ENCODE results near the gene EDEM3.

The EDEM3 gene

DNA sequence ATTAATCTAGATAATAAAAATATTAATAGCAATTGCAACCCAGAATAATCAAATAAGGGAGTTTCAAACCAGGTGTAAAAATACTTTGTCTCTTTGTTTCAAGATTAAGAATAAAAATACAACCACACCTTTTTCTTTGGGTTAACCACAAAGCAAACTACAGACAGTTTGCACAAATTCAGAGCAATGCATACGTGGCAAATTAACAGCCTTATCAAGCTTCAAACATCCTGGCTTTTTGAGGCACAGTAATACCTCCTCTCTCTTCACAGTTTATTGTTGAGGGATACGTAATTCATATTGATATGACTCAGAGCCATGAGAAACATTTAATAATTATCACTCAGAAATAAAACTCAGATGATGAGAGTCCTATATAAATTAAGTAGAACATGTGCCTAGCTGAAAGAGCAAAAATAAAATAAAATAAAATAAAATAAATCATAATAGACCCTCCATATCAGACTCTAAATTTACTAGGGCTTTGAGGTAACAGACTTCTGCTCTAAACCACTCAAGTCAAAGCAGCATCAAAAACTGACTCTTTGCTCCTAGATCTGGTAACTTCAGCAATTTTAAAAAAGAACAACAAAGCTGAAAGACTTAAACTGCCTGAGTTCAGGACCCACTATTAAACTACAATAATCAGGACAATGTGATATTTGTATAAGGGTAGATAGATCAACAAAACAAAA lies 11.4 kb downstream of the EDEM3 start:
- DNase-seq (ENCODE audit: extremely low read depth in 1 of 2, low read depth in 1 of 2) = no peak

- DNase-seq (ENCODE audit: extremely low read depth in 1 of 2, low read depth in 1 of 2) = no peak
These were observed 14.3 kb downstream of the EDEM3 start for GRCh38 chr1:184740344-184740743.

DNA sequence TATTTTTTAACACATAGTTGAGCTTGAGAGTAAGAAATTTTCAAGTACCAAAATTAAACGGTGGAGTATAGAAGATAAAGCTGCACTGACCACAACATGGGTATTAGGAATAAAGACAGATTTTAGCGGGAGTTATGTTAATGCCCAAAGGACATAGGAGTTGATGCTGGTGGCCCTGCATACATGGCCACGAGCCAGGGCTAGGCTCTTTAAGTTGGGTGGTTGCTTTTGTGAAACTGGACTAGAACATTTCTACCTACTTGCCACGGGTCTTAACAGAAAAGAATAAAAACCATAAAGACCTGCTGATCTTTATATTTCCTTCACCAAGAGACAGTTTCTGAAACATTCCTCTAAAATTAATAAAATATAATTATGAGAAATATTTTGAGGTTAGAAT lies 14.9 kb downstream of the EDEM3 start:
- no peak for DNase-seq (ENCODE audit: extremely low read depth in 1 of 2, low read depth in 1 of 2)

- DNase-seq (ENCODE audit: extremely low read depth in 1 of 2, low read depth in 1 of 2) = no peak
These were observed 15.6 kb downstream of the EDEM3 start for GRCh38 chr1:184739070-184739469.

GRCh38 chr1:184734980-184735379 lies 19.7 kb downstream of the EDEM3 start:
- DNase-seq (ENCODE audit: extremely low read depth in 1 of 2, low read depth in 1 of 2) = no peak

- DNase-seq (ENCODE audit: extremely low read depth in 1 of 2, low read depth in 1 of 2) = no peak
These were observed 29.8 kb downstream of the EDEM3 start for GRCh38 chr1:184724843-184725242.

DNA sequence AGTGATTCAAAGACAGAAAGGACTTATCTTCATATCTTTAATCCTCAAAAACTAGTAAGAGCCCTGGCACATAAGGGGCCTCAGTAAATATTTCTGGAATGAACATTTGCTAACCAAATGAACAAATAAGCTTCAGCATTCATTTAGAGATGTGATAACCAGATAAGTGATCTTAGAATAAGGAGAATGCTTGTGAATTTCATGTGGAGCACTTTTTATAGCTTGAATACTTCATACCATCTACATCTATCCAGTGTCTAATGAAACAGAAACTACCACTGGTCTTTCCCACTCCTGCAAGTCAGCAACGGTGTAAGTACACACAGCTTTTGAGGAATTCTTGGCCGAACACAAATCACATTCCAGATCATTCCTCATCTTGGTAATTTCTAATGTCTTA lies 38.5 kb downstream of the EDEM3 start:
- no peak for DNase-seq (ENCODE audit: extremely low read depth in 1 of 2, low read depth in 1 of 2)

- no peak for DNase-seq (ENCODE audit: extremely low read depth in 1 of 2, low read depth in 1 of 2)
These were observed 45.2 kb downstream of the EDEM3 start for GRCh38 chr1:184709418-184709817.

GRCh38 chr1:184708084-184708676 lies 46.5 kb downstream of the EDEM3 start:
- DNase-seq (ENCODE audit: extremely low read depth in 1 of 2, low read depth in 1 of 2) = no peak

DNA sequence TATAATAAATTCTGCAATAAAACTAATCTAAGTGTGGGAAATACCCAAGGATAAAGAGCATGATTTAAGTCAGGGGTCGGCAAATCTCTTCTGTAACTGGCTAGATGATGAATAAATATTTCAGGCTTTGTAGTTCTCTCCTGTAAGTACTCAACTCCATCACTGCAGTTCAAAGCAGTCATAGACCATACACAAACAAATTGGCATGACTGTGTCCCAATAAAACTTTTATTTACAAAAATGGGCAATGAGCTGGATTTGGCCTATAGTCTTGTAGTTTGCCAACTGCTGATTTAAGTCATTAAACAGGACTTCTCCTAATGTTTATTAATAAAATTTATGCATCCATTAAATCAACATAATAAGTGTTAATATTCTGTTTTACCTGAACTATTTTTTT lies 49.4 kb downstream of the EDEM3 start:
- no peak for DNase-seq (ENCODE audit: extremely low read depth in 1 of 2, low read depth in 1 of 2)

GRCh38 chr1:184701816-184702215 lies 52.8 kb downstream of the EDEM3 start:
- no peak for DNase-seq (ENCODE audit: extremely low read depth in 1 of 2, low read depth in 1 of 2)

- DNase-seq (ENCODE audit: extremely low read depth in 1 of 2, low read depth in 1 of 2) = no peak
These were observed 55.7 kb downstream of the EDEM3 start for GRCh38 chr1:184698969-184699368.

DNA sequence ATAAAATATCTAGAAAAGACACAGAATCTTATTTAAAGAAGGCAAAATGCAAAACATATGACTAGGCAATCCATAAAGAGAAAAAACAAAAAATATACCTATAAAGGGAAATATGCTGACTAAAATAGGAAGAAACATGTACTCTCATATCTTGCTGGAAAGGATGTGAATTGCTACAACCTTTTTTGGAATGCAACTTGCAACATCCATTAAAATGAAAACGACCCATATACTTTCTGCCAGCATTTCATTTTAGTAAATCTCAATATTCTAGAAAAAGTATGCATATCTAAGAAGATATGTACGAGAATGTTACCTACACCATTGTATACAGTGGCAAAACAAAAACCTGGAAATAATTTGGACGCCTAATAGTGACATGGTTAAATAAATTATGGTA lies 56.6 kb downstream of the EDEM3 start:
- DNase-seq (ENCODE audit: extremely low read depth in 1 of 2, low read depth in 1 of 2) = no peak

DNA sequence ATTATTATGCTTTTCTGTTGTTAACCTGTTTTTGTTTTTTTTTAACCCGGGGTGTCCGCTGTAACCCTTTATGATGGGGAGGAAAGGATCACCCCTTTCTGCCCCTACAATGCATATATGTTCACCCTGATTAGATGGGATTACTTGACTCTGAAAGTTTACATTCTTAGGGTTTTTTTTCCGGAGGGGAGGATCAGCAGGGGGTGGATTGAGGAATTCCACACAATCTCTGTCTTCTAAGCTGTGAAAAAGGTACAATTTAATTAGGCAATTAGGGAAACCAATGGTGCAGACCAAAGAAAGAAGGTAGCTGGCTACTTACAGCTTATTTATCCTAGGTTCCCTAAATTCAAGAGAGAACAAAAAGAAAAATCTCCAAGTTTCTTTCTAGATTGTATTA lies 58.3 kb downstream of the EDEM3 start:
- no peak for DNase-seq (ENCODE audit: extremely low read depth in 1 of 2, low read depth in 1 of 2)

GRCh38 chr1:184695023-184695422 lies 59.6 kb downstream of the EDEM3 start:
- DNase-seq (ENCODE audit: extremely low read depth in 1 of 2, low read depth in 1 of 2) = no peak

GRCh38 chr1:184693011-184693410 lies 61.6 kb downstream of the EDEM3 start:
- DNase-seq (ENCODE audit: extremely low read depth in 1 of 2, low read depth in 1 of 2) = no peak

GRCh38 chr1:184691719-184692324 lies 62.8 kb downstream of the EDEM3 start:
- no peak for DNase-seq (ENCODE audit: extremely low read depth in 1 of 2, low read depth in 1 of 2)

- no peak for DNase-seq (ENCODE audit: extremely low read depth in 1 of 2, low read depth in 1 of 2)
These were observed 68.1 kb downstream of the EDEM3 start for GRCh38 chr1:184686540-184686939.

DNA sequence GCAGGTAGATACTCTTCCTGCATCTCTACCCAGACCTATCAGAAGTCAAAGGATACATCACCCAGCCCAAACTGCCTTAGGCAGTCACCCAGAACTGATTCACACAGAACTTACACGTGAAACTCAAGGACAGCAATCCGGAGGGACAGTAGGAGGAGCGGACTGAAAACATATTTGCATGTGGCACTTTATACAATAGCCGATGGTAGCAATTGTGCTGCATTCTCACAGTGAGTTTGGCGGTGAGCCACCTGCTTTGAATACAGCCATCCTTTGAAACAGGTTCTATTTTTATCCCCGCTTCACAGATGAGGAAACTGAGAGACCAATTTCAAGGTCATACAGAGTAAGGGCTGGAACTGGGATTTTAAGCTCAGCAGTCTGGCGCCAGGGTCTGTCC lies 69.5 kb downstream of the EDEM3 start:
- DNase-seq (ENCODE audit: extremely low read depth in 1 of 2, low read depth in 1 of 2) = no peak

- no peak for DNase-seq (ENCODE audit: extremely low read depth in 1 of 2, low read depth in 1 of 2)
These were observed 70.2 kb downstream of the EDEM3 start for GRCh38 chr1:184684285-184685074.

- no peak for DNase-seq (ENCODE audit: extremely low read depth in 1 of 2, low read depth in 1 of 2)
These were observed 71.7 kb downstream of the EDEM3 start for GRCh38 chr1:184682956-184683355.
